ENCODE measurements around the gene CFAP57. TPM values are rescaled to one million over a fixed set of nuclear protein-coding genes. Genes with fewer than 3 reads are reported as not detected.

Gene CFAP57
- total and polyA plus RNA-seq, 2 of the 4 experiments (the other 2 are of a cell fraction): 0.29 to 0.36 TPM

- TF ChIP-seq RAD21 (IDR thresholded peaks at IDR 0.05; ENCODE audit: low read length): no peak
- no peak for TF ChIP-seq FOS (IDR thresholded peaks at IDR 0.05; ENCODE audit: low read depth, low read length)
- no peak for TF ChIP-seq RCOR1 (IDR thresholded peaks at IDR 0.05; ENCODE audit: insufficient replicate concordance, low read length)
- TF ChIP-seq MAFK (IDR thresholded peaks at IDR 0.05; ENCODE audit: low read depth, low read length): no peak
- TF ChIP-seq POLR2A (IDR thresholded peaks at IDR 0.05; ENCODE audit: low read depth, low read length): no peak
These were observed 58.0 kb downstream of the CFAP57 start (continued) for GRCh38 chr1:43229826-43230780.

GRCh38 chr1:43232074-43232473, 59.9 kb downstream of the CFAP57 start:
- H3K9me1 ChIP-seq (ENCODE audit: insufficient read depth, low read length): peaks cover 7% of the 10 kb centered on the region
- no peaks in the 10 kb centered on the region for H3K27me3 ChIP-seq (ENCODE audit: control insufficient read depth, insufficient read depth, low read length)
- intact Hi-C loops (cut with micrococcal nuclease) (no loop called here), in situ Hi-C loops (cut with MboI; ENCODE audit: low sequenced_read_pairs) (loop anchor here (10.0 kb wide), 1 partner anchor 123 kb away; the partner anchor contains the start of gene CDC20), dilution Hi-C loops (cut with HindIII; ENCODE audit: low sequenced_read_pairs, unreplicated experiment) (no loop called here)
- H4K20me1 ChIP-seq (ENCODE audit: insufficient read depth, low read length): no peaks in the 10 kb centered on the region
- H4K5ac ChIP-seq (ENCODE audit: low read depth, low read length): peak overlapping the region; percentile 94
- ATAC-seq (ENCODE audit: low read depth) (peak; percentile 79), DNase-seq (peak; percentile 80)
- peak overlapping the region; percentile 51; the same call in 1 of the 2 replicates for H3K56ac ChIP-seq (ENCODE audit: extremely low read depth, insufficient read depth, low read length)
- peak overlapping the region; percentile 51 for H3K4me2 ChIP-seq (ENCODE audit: low read depth, low read length)
- H3K4me3 ChIP-seq (ENCODE audit: insufficient read depth, low read depth, low read length): no peak overlapping the region
- H3K9me3 ChIP-seq (ENCODE audit: control insufficient read depth, insufficient read depth, low read length): no peaks in the 10 kb centered on the region
- CTCF ChIA-PET: no interaction called here
- peak overlapping the region; percentile 76 for H2AFZ ChIP-seq (replicated peaks; ENCODE audit: low read length, poor library complexity)
- peaks cover 26% of the 10 kb centered on the region for H3K4me1 ChIP-seq (ENCODE audit: control insufficient read depth, insufficient read depth, low read length)
- H3K9ac ChIP-seq (ENCODE audit: low read depth, low read length): peak overlapping the region; percentile 47
- no TSS peak for BruUV-seq (replicated peaks)
- peak overlapping the region; percentile 95; the same call in 2 of the 3 replicates for H2BK15ac ChIP-seq (ENCODE audit: low read depth, low read length)
- H3K79me1 ChIP-seq (ENCODE audit: low read depth in 1 of 2, low read length in 2 of 2): 0 out of 4 replicates have a peak, but pooled peaks cover 0 to 5% of the 10 kb centered on the region in 2 experiments
- peak overlapping the region; percentile 91 for H3K18ac ChIP-seq (ENCODE audit: low read depth, low read length)
- H4K91ac ChIP-seq (ENCODE audit: insufficient read depth, low read depth, low read length): peak overlapping the region; percentile 94
- peak overlapping the region; percentile 90; the same call in 1 of the 2 replicates for H3K27ac ChIP-seq (ENCODE audit: insufficient read depth, low read length)
- WGBS, 2 experiments (ENCODE audit: extremely low coverage in 2 of 2, insufficient read length in 1 of 2): 0% methylated on average over 2 of the region's 4 CpGs; no CpG with 5 or more reads in 1 of the 2 experiments
- H3K36me3 ChIP-seq (ENCODE audit: control insufficient read depth, insufficient read depth, low read length): no peaks in the 10 kb centered on the region
- peak overlapping the region; percentile 89 for H2AK5ac ChIP-seq (ENCODE audit: low read depth, low read length)
- peak overlapping the region; percentile 72 for H3K23ac ChIP-seq (ENCODE audit: low read depth, low read length)
- H2BK20ac ChIP-seq (ENCODE audit: low read depth, low read length): peak overlapping the region; percentile 99
- H2BK5ac ChIP-seq (ENCODE audit: low read depth, low read length, poor library complexity, severe bottlenecking): peak overlapping the region; percentile 82
- H2BK120ac ChIP-seq (ENCODE audit: low read depth, low read length): peak overlapping the region; percentile 96
- H3K14ac ChIP-seq (replicated peaks; ENCODE audit: low read depth, low read length): peak overlapping the region; percentile 92
- peak overlapping the region; percentile 88 for H2AK9ac ChIP-seq (replicated peaks; ENCODE audit: low read depth, low read length, poor library complexity)
- peak overlapping the region; percentile 90 for H3K4ac ChIP-seq (ENCODE audit: low read depth, low read length)
- POLR2A ChIA-PET (ENCODE audit: unreplicated experiment): interaction anchor here (0.6 to 1.0 kb wide), 2 partner anchors 8 to 25 kb away, joined by 3 read pairs; no protein-coding TSS in a partner anchor
- peak overlapping the region; percentile 53 to 94 for H4K8ac ChIP-seq (ENCODE audit: low read depth in 2 of 2, low read length in 2 of 2)
- TF ChIP-seq RCOR1 (IDR thresholded peaks at IDR 0.05; ENCODE audit: insufficient replicate concordance, low read length): no peak
- peak; percentile 89 for TF ChIP-seq RFX5 (IDR thresholded peaks at IDR 0.05; ENCODE audit: low read depth, low read length)
- no peak for TF ChIP-seq MXI1 (IDR thresholded peaks at IDR 0.05; ENCODE audit: borderline replicate concordance, low read depth, low read length)
- peak; percentile 77 for TF ChIP-seq BHLHE40 (IDR thresholded peaks at IDR 0.05; ENCODE audit: low read depth, low read length)
- no peak for TF ChIP-seq ELK1 (IDR thresholded peaks at IDR 0.05; ENCODE audit: borderline replicate concordance, low read depth, low read length)
- TF ChIP-seq MAFK (IDR thresholded peaks at IDR 0.05; ENCODE audit: low read depth, low read length): no peak
- no peak for TF ChIP-seq SMC3 (IDR thresholded peaks at IDR 0.05; ENCODE audit: low read depth, low read length)
- peak; percentile 20; the same call in 1 of the 2 replicates for TF ChIP-seq FOS (IDR thresholded peaks at IDR 0.05; ENCODE audit: low read depth, low read length)
- TF ChIP-seq NFE2L2 (IDR thresholded peaks at IDR 0.05; ENCODE audit: low read depth, low read length): no peak
- no peak for TF ChIP-seq CTCF (conservative IDR thresholded peaks at IDR 0.05; ENCODE audit: low read depth, low read length)

Measured in IMR-90 (cell line).